ENCODE measurements around the gene EPB41L2.
"Not testable (repeated sequence)": the region's sequence is repeated elsewhere in the genome, so short reads cannot be mapped to it uniquely, and the experiment has no call there.

The EPB41L2 gene

GRCh38 chr6:131063028-131063763, at the start of gene EPB41L2:
TSS of gene EPB41L2 (minus strand) at chr6:131063245. CDS start at chr6:130956485, 106,760 bp downstream.
- FAIRE-seq, result no peak

- no peak for FAIRE-seq
Observed at GRCh38 chr6:131112249-131112648, 49.2 kb upstream of the EPB41L2 start.

DNA sequence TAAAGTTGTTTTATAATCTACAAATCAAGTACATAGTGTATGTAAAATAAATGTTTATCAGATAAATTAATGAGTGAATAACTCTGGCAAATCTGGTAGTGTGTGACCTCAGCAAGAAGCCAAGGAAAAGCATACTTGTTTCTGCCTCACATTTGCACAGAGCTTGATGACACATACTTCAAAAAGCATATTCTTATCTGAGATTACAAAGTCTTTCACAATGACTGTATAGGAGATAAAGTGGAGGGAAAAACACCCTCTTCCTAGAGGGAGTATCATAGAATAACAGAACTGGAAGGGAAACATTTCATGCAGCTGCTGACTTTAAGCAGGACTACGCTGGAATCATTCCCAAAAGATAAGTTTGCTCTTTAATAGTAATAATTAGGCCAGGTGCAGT, 44.1 kb upstream of the EPB41L2 start:
- FAIRE-seq, result no peak

DNA sequence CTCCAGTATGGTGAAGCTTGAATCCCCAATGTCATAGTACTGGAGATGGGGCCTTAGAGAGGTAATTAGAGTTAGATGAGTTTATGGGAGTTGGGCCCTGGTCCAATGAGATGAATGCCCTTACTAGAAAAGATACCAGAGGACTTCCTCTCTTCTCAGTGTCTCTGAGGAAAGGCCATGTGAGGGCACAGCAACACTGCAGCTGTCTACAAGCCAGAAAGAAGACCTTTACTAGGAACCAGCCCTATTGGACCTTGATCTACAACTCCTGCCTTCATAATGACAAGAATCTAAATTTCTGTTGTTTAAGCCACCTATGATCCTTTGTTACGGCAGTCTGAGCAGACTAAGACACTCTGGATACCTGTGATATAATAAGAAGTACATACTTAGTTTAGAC, 40.9 kb upstream of the EPB41L2 start:
- no peak for FAIRE-seq

DNA sequence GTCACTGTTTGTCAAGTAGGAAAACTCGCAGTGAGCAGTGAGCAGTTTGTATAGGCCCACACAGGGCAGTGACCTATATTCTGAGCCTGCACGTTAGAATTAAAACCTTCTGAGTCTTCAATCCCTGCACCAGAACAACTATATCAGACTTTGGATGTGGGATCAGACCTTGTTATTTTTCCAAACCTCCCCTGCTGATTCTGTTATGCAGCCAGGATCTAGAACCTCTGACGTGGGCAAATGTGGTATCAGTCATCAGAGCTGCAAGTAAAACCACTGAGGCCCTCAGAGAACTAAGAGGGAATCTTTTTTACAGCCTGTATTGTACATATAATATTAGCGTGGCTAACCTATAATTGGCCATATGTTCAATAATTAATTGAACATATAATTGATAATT, 40.3 kb upstream of the EPB41L2 start:
- FAIRE-seq, result no peak

DNA sequence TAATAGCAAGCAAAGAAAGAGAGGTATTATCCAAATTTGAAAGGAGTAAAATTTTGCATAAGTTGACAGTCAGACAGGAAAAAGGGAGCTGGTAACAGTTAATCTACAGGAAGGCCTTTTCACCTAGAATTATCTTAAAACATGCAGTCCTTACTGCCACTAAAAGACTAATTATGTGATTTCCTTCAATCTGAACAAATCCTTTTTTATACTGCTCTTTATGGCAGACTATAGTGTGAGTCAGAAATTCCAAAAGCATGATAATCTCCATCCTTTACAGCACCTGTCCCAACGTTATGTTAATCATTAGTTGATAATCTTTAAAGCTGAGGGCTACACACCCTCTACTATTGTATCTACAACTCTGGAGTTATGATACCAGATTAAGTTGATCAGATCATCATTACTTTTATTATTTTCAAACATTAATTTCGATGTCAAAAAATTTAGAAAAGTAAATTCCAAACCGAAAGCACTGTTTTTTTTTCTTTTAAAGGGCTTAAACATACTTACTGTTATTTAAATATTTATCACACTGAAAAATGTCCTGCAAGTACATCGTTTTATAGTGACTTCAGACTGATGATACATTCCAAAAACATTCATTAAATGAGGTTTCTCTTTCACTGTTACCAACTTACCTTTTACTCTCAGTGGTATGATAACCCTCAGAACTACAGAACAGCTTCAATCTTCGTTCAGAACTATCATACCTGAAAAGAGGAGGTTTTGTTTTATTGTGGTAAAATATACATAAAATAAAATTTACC, 39.1 kb upstream of the EPB41L2 start:
- no peak for FAIRE-seq

- no peak for FAIRE-seq
Observed at GRCh38 chr6:131096786-131097185, 33.7 kb upstream of the EPB41L2 start.

GRCh38 chr6:131093334-131093733, 30.3 kb upstream of the EPB41L2 start:
- FAIRE-seq, result no peak

GRCh38 chr6:131091944-131092343, 28.9 kb upstream of the EPB41L2 start:
- not testable (repeated sequence) for FAIRE-seq

DNA sequence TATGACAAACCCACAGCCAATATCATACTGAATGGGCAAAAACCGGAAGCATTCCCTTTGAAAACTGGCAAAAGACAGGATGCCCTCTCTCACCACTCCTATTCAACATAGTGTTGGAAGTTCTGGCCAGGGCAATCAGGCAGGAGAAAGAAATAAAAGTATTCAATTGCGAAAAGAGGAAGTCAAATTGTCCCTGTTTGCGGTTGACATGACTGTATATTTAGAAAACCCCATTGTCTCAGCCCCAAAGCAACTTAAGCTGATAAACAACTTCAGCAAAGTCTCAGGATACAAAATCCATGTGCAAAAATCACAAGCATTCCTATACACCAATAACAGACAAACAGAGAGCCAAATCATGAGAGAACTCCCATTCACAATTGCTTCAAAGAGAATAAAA, 27.3 kb upstream of the EPB41L2 start:
- FAIRE-seq, result not testable (repeated sequence)

DNA sequence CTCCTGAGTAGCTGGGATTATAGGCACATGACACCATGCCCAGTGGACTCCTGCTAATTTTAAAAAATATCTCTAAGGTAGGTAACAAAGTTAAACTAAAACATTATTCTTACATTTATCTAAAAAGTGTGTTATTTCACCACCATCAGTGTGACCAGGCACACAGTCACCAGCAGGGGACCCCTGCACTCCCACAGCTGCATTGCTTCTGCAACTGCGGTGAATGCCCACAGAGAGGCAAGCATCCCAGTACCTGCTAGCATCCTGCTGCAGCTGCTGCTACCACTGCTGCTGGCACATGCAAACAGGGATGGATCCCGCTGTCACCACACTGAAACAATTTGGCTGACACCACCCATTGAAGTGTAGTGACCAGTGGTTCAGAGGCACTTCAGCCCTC, 21.9 kb upstream of the EPB41L2 start:
- FAIRE-seq, result no peak

DNA sequence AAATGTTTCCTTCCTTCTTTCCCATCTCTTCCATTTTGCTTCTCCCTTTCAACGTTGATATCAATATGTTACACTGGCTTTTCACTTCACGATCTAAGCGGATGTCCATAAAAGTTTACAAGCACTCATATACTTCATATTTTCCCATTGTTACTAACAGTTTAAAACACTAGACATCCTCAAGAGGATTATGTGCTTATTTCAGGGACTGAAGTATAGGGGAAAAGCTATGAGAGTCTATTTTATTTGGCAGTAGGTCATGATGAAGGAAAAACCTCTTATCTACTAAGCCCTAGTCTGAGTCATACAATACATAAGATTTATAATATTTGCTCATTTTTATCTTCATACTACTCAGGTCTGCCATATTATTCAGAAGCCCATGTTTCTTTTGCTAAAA, 20.6 kb upstream of the EPB41L2 start:
- FAIRE-seq, result no peak

DNA sequence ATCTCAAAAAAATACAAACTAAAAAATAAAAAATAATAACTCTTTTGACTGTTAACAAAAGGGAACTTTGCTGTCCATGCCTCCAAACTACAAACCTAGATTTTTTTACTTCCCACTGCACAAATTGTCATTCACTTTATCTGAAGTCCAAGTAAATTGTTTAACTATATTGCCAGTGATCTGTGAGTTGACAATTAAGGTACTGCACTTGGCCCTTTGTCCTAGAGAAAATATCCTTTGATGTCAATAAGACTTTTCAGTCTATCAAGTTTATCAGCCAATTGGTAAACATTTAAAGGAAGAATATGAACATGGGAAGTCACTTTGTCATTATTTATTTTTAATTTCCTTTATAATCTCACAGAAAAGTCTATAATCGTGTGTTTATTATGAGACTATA, 19.3 kb upstream of the EPB41L2 start:
- FAIRE-seq, result no peak

DNA sequence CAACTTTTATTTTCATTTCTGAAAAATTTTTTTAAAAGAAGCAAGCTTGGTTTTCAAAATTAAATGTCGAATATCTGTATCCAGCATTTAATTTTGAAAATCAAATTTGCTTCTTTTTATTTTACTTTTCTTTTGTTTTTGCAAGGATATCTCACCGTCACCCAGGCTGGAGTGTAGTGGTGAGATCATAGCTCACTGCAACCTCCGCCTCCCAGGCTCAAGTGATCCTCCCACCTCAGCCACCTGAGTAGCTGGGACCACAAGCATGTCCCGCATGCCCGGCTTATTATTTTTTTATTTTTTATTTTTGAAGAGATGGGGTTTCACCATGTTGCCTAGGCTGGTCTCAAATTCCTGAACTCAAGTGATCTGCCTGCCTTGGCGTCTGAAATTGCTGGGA, 17.0 kb upstream of the EPB41L2 start:
- FAIRE-seq, result no peak

GRCh38 chr6:131073577-131073976, 10.5 kb upstream of the EPB41L2 start:
- FAIRE-seq, result no peak

DNA sequence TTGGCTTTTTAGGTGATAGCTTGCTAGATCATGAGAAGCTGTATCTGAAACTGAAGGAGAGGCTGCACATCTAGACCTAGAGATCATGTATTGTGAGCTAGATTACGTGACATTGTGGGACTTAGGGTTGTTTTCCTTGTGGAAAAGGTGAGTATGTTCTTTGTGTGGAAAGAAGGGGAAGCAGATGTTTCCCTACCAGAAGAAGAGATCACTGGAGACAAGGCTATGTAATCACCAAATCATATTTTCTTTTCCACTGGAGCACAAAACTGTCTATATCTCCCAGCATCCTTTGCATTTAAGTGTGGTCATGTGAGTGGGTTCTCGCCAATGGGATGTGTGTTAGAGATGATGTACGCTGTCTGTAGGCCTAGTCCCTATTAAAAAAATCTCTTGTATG, 7.0 kb upstream of the EPB41L2 start:
- FAIRE-seq, result no peak

- FAIRE-seq, result no peak
Observed at GRCh38 chr6:131068165-131068564, 5.1 kb upstream of the EPB41L2 start.

DNA sequence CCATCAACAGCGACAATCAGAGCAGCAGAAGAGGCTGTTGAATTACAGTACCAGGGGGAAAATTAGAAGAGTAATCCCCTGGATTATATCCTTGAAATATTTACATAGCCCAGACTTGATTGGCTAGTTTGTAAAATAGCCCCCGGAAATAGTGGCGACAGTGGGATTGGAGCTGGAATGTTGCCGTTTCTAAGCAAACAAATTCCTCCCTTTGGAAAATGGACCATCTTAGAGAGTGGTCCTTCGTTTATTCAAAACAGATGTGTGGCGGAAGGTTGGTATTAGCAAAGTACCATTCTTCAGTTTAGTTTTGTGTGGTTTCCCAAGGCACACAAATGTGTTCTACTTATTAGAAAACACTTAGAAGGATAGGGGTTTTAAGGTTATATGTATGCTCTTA, 4.5 kb upstream of the EPB41L2 start:
- no peak for FAIRE-seq

DNA sequence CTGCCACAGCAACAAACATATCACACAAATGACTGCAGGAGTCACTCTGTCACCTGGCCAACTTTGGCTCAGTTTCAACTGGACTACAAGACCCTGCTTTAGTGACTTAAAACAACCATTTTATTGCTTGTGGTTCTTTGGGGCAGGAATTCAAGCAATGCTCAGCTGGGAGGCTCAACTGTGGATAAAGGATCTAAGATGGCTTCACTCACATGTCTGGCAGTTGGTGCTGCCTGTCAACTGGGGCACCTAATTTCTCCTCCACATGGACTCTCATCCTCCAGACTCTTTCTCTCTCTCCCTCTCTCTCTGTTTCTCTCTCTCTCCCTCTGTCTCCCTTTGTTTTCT, 2.8 kb upstream of the EPB41L2 start:
- FAIRE-seq, result no peak

- no peak for FAIRE-seq
Observed at GRCh38 chr6:131065112-131065823, 2.2 kb upstream of the EPB41L2 start.

- FAIRE-seq, result no peak
Observed at GRCh38 chr6:131063764-131064272, 773 bp upstream of the EPB41L2 start.

GRCh38 chr6:131062241-131063027, 611 bp downstream of the EPB41L2 start:
- no peak for FAIRE-seq

- no peak for FAIRE-seq
Observed at GRCh38 chr6:131061751-131062119, 1.3 kb downstream of the EPB41L2 start.
